Measurements from ENCODE around the gene JMJD8.
A peak's percentile ranks its signal among the peaks of the same experiment; 100 is the strongest.

JMJD8 gene

DNA sequence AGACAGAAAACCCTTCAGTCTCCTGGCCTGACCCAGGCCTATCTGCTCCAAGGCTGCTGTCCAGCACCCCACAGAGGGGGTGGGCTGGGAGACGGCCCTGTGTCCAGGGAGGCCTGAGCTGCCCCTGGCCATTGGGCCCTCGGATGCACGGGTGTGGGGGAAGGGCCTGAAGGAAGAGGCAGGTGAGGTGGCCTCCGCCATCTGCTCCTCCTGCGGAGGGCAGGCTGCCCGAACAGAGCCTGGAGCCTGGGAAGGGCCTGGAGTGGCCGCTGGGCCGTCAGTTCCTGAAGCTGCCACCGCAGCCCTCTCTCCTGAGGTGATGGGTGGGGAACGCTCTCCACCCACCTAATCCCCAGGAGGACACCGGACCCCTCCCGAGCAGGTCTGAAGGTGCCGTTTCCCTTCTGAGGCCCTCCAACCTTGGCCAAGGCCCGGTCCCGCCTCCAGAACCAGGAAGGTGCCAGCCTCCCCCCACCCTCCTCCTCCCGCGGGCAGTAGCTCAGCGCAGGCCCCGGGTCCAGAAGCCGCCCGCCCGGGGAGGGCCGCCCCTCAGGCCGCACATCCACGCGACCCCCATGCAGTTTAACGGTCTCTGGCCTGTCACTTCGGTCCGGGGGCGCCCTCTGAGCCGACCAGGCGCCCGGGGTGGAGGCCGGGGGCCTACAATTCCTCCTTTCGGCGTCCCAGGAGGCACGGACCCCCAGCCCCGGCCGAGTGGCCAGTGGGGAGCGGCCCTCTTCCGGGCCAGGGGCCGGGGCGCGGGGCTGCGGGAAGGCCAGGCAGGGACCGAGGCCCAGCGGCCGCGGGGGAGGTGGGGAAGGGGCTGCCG lies 20.6 kb upstream of the JMJD8 start:
- H3K27me3 ChIP-seq (ENCODE audit: insufficient read depth, poor library complexity, severe bottlenecking): peaks cover 67% of the 10 kb centered on the region
- DNase-seq (ENCODE audit: low read depth in 1 of 2, low spot score in 1 of 2): no peak
- TF ChIP-seq, protein P1, sequence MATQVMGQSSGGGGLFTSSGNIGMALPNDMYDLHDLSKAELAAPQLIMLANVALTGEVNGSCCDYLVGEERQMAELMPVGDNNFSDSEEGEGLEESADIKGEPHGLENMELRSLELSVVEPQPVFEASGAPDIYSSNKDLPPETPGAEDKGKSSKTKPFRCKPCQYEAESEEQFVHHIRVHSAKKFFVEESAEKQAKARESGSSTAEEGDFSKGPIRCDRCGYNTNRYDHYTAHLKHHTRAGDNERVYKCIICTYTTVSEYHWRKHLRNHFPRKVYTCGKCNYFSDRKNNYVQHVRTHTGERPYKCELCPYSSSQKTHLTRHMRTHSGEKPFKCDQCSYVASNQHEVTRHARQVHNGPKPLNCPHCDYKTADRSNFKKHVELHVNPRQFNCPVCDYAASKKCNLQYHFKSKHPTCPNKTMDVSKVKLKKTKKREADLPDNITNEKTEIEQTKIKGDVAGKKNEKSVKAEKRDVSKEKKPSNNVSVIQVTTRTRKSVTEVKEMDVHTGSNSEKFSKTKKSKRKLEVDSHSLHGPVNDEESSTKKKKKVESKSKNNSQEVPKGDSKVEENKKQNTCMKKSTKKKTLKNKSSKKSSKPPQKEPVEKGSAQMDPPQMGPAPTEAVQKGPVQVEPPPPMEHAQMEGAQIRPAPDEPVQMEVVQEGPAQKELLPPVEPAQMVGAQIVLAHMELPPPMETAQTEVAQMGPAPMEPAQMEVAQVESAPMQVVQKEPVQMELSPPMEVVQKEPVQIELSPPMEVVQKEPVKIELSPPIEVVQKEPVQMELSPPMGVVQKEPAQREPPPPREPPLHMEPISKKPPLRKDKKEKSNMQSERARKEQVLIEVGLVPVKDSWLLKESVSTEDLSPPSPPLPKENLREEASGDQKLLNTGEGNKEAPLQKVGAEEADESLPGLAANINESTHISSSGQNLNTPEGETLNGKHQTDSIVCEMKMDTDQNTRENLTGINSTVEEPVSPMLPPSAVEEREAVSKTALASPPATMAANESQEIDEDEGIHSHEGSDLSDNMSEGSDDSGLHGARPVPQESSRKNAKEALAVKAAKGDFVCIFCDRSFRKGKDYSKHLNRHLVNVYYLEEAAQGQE (IDR thresholded peaks at IDR 0.05; ENCODE audit: insufficient replicate concordance, low read depth): peak; percentile 85
- no peak for TF ChIP-seq SPI1 (IDR thresholded peaks at IDR 0.05; ENCODE audit: borderline replicate concordance, low read depth)
- H3K27ac ChIP-seq (replicated peaks): no peak overlapping the region
- no peak overlapping the region for H3K4me3 ChIP-seq (replicated peaks; ENCODE audit: insufficient read depth, low read length)

DNA sequence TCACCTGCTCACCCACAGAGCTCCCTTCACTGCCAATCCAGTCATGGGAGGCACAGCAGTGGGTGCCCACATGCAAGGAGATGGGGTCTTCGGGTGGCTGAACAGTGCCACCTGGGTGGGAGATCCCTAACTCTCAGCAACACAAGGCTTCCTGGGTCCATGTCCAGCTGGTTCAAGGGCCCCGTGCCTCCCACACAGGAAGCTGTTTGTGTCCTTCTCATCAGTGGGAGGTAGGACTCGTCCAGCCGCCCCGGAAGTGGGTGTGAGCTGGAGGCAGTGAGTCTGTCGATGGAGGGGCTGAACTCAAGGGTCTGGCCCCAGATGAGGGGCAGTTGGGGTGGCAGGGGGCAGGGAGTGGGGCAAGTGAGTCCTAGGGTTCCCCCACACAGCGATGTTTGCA lies 19.9 kb upstream of the JMJD8 start:
- Histone ChIP-seq H3K4me3 (replicated peaks; ENCODE audit: insufficient read depth, low read length) (no peak overlapping the region), H3K27me3 (ENCODE audit: insufficient read depth, poor library complexity, severe bottlenecking) (peaks cover 65% of the 10 kb centered on the region), H3K27ac (replicated peaks) (no peak overlapping the region)
- no peak for TF ChIP-seq SPI1 (IDR thresholded peaks at IDR 0.05; ENCODE audit: borderline replicate concordance, low read depth)
- TF ChIP-seq GABPA (IDR thresholded peaks at IDR 0.05; ENCODE audit: low read depth): no peak
- TF ChIP-seq, protein P2, sequence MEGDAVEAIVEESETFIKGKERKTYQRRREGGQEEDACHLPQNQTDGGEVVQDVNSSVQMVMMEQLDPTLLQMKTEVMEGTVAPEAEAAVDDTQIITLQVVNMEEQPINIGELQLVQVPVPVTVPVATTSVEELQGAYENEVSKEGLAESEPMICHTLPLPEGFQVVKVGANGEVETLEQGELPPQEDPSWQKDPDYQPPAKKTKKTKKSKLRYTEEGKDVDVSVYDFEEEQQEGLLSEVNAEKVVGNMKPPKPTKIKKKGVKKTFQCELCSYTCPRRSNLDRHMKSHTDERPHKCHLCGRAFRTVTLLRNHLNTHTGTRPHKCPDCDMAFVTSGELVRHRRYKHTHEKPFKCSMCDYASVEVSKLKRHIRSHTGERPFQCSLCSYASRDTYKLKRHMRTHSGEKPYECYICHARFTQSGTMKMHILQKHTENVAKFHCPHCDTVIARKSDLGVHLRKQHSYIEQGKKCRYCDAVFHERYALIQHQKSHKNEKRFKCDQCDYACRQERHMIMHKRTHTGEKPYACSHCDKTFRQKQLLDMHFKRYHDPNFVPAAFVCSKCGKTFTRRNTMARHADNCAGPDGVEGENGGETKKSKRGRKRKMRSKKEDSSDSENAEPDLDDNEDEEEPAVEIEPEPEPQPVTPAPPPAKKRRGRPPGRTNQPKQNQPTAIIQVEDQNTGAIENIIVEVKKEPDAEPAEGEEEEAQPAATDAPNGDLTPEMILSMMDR (IDR thresholded peaks at IDR 0.05; ENCODE audit: insufficient read depth, low read length): no peak
- no peak for DNase-seq (ENCODE audit: low read depth in 1 of 2, low spot score in 1 of 2)

DNA sequence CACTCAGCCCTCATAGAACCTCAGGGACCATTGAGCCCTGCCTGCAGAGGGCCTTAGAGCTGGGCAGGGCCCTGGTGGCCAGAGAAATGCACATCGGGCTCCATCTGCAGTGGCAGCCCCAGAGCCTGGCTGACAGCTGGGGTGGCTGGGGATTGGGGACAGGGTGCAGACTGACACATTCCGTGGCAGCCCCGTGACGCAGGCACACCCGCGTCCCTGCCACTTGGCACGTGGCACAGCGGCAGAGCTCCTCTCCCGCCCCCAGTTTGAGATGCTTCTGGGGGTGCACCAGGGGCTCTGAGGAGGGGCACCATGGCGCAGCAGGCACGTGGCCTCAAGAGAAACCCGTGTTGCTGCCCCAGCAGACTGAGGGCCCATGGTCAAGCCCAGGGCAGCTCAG lies 19.3 kb upstream of the JMJD8 start:
- H3K27me3 ChIP-seq (ENCODE audit: insufficient read depth, poor library complexity, severe bottlenecking): peaks cover 65% of the 10 kb centered on the region
- H3K4me3 ChIP-seq (replicated peaks; ENCODE audit: insufficient read depth, low read length): no peak overlapping the region
- no peak for DNase-seq (ENCODE audit: low read depth in 1 of 2, low spot score in 1 of 2)
- TF ChIP-seq, protein P1 (IDR thresholded peaks at IDR 0.05; ENCODE audit: insufficient replicate concordance, low read depth): no peak
- no peak for TF ChIP-seq GABPA (IDR thresholded peaks at IDR 0.05; ENCODE audit: low read depth)
- no peak for TF ChIP-seq SPI1 (IDR thresholded peaks at IDR 0.05; ENCODE audit: borderline replicate concordance, low read depth)
- no peak overlapping the region for H3K27ac ChIP-seq (replicated peaks)

DNA sequence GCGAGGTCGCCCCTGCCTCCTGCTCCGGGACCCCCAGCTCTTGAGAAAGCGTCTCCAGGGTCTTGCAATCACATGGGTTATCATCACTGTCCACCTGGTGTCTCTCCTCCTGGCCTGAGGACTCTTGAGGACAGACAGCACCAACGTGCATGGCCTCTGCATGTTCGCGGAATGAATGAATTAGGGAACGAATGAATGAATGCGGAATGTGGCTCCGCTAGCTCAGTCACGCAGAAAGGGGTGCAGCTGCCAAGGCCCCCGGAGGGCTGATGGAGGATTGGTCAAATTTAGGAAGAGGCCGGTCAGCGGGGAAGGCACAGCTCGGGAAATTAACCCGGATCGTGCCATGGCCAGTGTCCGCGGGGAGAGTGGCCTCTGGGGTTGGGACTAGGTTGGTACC lies 18.2 kb upstream of the JMJD8 start:
- Histone ChIP-seq H3K4me3 (replicated peaks; ENCODE audit: insufficient read depth, low read length) (no peak overlapping the region), H3K27me3 (ENCODE audit: insufficient read depth, poor library complexity, severe bottlenecking) (peaks cover 62% of the 10 kb centered on the region), H3K27ac (replicated peaks) (no peak overlapping the region)
- TF ChIP-seq SPI1 (IDR thresholded peaks at IDR 0.05; ENCODE audit: borderline replicate concordance, low read depth): no peak
- no peak for TF ChIP-seq POLR2AphosphoS5 (IDR thresholded peaks at IDR 0.05; ENCODE audit: low read depth)
- TF ChIP-seq, protein P2 (IDR thresholded peaks at IDR 0.05; ENCODE audit: insufficient read depth, low read length): no peak
- TF ChIP-seq, protein P1 (IDR thresholded peaks at IDR 0.05; ENCODE audit: insufficient replicate concordance, low read depth): no peak
- TF ChIP-seq GABPA (IDR thresholded peaks at IDR 0.05; ENCODE audit: low read depth): no peak
- no peak for DNase-seq (ENCODE audit: low read depth in 1 of 2, low spot score in 1 of 2)
